ENCODE results near the gene PAM. TPM values are rescaled to one million over a fixed set of nuclear protein-coding genes. Genes with fewer than 3 reads are reported as not detected.

PAM gene
- total and polyA plus RNA-seq, 2 donors from 2014 or later: 158 to 293 TPM

GRCh38 chr5:102782217-102782872, 27.2 kb downstream of the PAM start:
- Histone ChIP-seq H3K27ac (ENCODE audit: low read depth in 2 of 2, low read length in 2 of 2) (no peak overlapping the region), H3K9ac (ENCODE audit: low read length in 3 of 3) (no peak overlapping the region), H3K36me3 (ENCODE audit: control insufficient read depth in 2 of 3, insufficient read depth in 3 of 3, low read length in 3 of 3) (no peaks in the 10 kb centered on the region), H3K27me3 (ENCODE audit: control insufficient read depth, insufficient read depth, low read length) (no peaks in the 10 kb centered on the region), H3K4me1 (ENCODE audit: control insufficient read depth in 2 of 3, insufficient read depth in 2 of 3, low read depth in 1 of 3, low read length in 3 of 3) (peaks cover 0 to 7% (median 0%) of the 10 kb centered on the region in 3 donors), H3K9me3 (ENCODE audit: control insufficient read depth in 2 of 3, insufficient read depth in 1 of 3, low read length in 3 of 3) (no peaks in the 10 kb centered on the region), H3K4me3 (ENCODE audit: low read length in 3 of 3) (no peak overlapping the region)
- DNase-seq (no peak), FAIRE-seq (peak; percentile 19)
- intact Hi-C loops (cut with DNase I): no loop called here
- TF ChIP-seq CTCF (IDR thresholded peaks at IDR 0.05; ENCODE audit: borderline replicate concordance, extremely low read depth, insufficient read depth): no peak

GRCh38 chr5:102787134-102787533, 32.0 kb downstream of the PAM start:
- intact Hi-C loops (cut with DNase I): no loop called here
- FAIRE-seq: no peak
- no peak overlapping the region for H3K4me3 ChIP-seq (ENCODE audit: low read length in 3 of 3)

DNA sequence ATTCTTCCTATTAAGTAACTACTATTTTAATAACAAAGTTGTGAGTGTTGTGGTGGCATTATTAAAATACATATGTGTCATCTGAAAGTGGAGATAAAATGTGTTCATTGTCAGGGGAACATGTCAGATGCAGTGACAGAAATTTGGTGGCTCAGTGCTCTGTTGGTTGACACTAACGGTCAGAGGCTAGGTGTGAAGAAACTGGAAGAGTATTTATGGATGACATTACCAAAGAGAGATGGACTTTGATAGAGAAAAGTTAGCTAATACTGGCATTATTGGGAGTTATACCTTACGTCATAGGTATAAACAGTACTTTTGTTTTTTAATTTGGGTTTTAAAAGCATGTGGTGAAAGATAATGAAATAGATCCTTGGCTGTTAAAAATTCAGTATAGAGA, 33.7 kb downstream of the PAM start:
- Histone ChIP-seq H3K36me3 (ENCODE audit: control insufficient read depth in 2 of 3, insufficient read depth in 3 of 3, low read length in 3 of 3) (no peaks in the 10 kb centered on the region), H3K9me3 (ENCODE audit: control insufficient read depth in 2 of 3, insufficient read depth in 1 of 3, low read length in 3 of 3) (no peaks in the 10 kb centered on the region), H3K9ac (ENCODE audit: low read length in 3 of 3) (no peak overlapping the region), H3K27me3 (ENCODE audit: control insufficient read depth, insufficient read depth, low read length) (no peaks in the 10 kb centered on the region), H3K4me1 (ENCODE audit: control insufficient read depth in 2 of 3, insufficient read depth in 2 of 3, low read depth in 1 of 3, low read length in 3 of 3) (no peaks in the 10 kb centered on the region), H3K27ac (ENCODE audit: low read depth in 2 of 2, low read length in 2 of 2) (no peak overlapping the region), H3K4me3 (ENCODE audit: low read length in 3 of 3) (no peak overlapping the region)
- intact Hi-C loops (cut with DNase I): no loop called here
- TF ChIP-seq CTCF (IDR thresholded peaks at IDR 0.05; ENCODE audit: borderline replicate concordance, extremely low read depth, insufficient read depth): no peak
- FAIRE-seq (no peak), DNase-seq (no peak)

More at GRCh38 chr5:102787134-102787533, 32.0 kb downstream of the PAM start:
- H3K36me3 ChIP-seq (ENCODE audit: control insufficient read depth in 2 of 3, insufficient read depth in 3 of 3, low read length in 3 of 3): no peaks in the 10 kb centered on the region
- H3K9me3 ChIP-seq (ENCODE audit: control insufficient read depth in 2 of 3, insufficient read depth in 1 of 3, low read length in 3 of 3): no peaks in the 10 kb centered on the region
- H3K27ac ChIP-seq (ENCODE audit: low read depth in 2 of 2, low read length in 2 of 2): no peak overlapping the region
- no peak for DNase-seq
- no peaks in the 10 kb centered on the region for H3K4me1 ChIP-seq (ENCODE audit: control insufficient read depth in 2 of 3, insufficient read depth in 2 of 3, low read depth in 1 of 3, low read length in 3 of 3)
- TF ChIP-seq CTCF (IDR thresholded peaks at IDR 0.05; ENCODE audit: borderline replicate concordance, extremely low read depth, insufficient read depth): no peak
- H3K9ac ChIP-seq (ENCODE audit: low read length in 3 of 3): no peak overlapping the region
- no peaks in the 10 kb centered on the region for H3K27me3 ChIP-seq (ENCODE audit: control insufficient read depth, insufficient read depth, low read length)

DNA sequence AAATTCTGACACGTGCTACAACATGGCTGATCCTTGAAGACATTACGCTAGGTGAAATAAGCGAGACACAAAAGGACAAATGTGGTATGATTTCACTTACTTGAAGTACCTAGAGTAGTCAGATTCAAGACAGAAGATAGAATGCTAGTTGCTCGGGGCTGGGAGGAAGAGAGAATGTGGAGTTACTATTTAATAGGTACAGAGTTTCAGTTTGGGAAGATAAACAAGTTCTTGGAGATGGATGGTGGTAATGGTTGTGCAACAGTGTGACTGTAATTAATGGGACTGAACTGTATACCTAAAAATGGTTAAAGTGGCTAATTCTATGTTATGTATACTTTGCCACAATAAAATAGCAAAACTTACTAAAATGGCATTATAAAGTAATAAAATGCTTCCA, 34.4 kb downstream of the PAM start:
- no peaks in the 10 kb centered on the region for H3K4me1 ChIP-seq (ENCODE audit: control insufficient read depth in 2 of 3, insufficient read depth in 2 of 3, low read depth in 1 of 3, low read length in 3 of 3)
- intact Hi-C loops (cut with DNase I): no loop called here
- no peak overlapping the region for H3K4me3 ChIP-seq (ENCODE audit: low read length in 3 of 3)
- TF ChIP-seq CTCF (IDR thresholded peaks at IDR 0.05; ENCODE audit: borderline replicate concordance, extremely low read depth, insufficient read depth): no peak
- DNase-seq (no peak), FAIRE-seq (no peak)
- H3K9ac ChIP-seq (ENCODE audit: low read length in 3 of 3): no peak overlapping the region
- H3K27me3 ChIP-seq (ENCODE audit: control insufficient read depth, insufficient read depth, low read length): no peaks in the 10 kb centered on the region
- no peaks in the 10 kb centered on the region for H3K9me3 ChIP-seq (ENCODE audit: control insufficient read depth in 2 of 3, insufficient read depth in 1 of 3, low read length in 3 of 3)
- no peak overlapping the region for H3K27ac ChIP-seq (ENCODE audit: low read depth in 2 of 2, low read length in 2 of 2)
- no peaks in the 10 kb centered on the region for H3K36me3 ChIP-seq (ENCODE audit: control insufficient read depth in 2 of 3, insufficient read depth in 3 of 3, low read length in 3 of 3)

Data from kidney (tissue), 14 donors.